B cell (primary cell): ENCODE results near the gene CAMK2G.

Experiments
- EZH2 ChIP-seq: IDR thresholded peaks from 2 replicates; pipeline ENCODE4 v1.6.1; 2012; ENCODE audit warnings: borderline replicate concordance, low read depth, mild to moderate bottlenecking, moderate library complexity, low read length; ENCODE audit not compliant: insufficient read depth, poor library complexity, severe bottlenecking
- TF ChIP-seq, protein P1 (sequence below): fragments of 200-600 bp; IDR thresholded peaks from one replicate; pipeline ENCODE4 v1.8.0; 2022; ENCODE audit warnings: antibody characterized with exemption, mild to moderate bottlenecking

DNA sequence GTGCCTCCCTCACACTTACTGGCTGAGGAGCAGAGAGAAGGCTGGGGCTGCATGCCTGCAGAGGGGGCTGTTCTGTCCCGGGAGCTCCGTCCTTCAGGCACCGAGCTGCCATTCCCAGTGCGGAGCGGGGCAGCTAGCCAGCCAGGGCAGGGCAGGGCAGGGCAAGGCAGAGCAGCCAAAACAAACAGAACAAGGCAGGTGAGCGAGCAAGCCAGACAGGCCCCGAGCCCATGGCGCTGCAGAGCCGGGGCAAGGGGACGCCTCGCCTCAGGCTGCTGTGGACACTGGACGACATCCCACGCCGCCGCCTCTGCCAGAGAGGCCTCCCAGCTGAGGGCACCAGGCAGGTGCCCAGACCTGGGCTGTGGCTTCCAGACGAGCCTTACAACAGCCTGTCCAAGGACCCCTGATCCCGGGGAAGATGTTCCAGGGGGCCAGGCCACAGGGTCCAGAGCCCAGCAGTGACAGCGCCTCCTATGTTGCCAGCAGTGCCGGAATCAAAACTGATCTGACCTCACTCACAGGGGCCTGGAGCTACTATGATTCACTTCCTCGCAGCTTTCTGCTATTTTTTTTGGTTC lies 54.8 kb downstream of the CAMK2G start:
- TF ChIP-seq, protein P1, sequence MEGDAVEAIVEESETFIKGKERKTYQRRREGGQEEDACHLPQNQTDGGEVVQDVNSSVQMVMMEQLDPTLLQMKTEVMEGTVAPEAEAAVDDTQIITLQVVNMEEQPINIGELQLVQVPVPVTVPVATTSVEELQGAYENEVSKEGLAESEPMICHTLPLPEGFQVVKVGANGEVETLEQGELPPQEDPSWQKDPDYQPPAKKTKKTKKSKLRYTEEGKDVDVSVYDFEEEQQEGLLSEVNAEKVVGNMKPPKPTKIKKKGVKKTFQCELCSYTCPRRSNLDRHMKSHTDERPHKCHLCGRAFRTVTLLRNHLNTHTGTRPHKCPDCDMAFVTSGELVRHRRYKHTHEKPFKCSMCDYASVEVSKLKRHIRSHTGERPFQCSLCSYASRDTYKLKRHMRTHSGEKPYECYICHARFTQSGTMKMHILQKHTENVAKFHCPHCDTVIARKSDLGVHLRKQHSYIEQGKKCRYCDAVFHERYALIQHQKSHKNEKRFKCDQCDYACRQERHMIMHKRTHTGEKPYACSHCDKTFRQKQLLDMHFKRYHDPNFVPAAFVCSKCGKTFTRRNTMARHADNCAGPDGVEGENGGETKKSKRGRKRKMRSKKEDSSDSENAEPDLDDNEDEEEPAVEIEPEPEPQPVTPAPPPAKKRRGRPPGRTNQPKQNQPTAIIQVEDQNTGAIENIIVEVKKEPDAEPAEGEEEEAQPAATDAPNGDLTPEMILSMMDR, result no peak
- TF ChIP-seq EZH2, result no peak
